Type B pancreatic cell (in vitro differentiated cells): ENCODE data around the gene CAMK2A. TPM values are rescaled to one million over a fixed set of nuclear protein-coding genes. Genes with fewer than 3 reads are reported as not detected.

Experiments used
- DNase-seq: peaks from one replicate; pipeline ENCODE4 v3.0.0; 2021; ENCODE audit warnings: mixed read lengths; ENCODE audit not compliant: unreplicated experiment; ENCODE audit errors: extremely low spot score
- H3K27ac Mint-ChIP-seq: 2 replicates; pipeline ENCODE4 v1.8.0; 2021; ENCODE audit warnings: mild to moderate bottlenecking, mixed read lengths
- H3K27me3 Mint-ChIP-seq: 2 replicates; pipeline ENCODE4 v1.8.0; 2021; ENCODE audit warnings: mixed read lengths
- H3K36me3 Mint-ChIP-seq: 2 replicates; pipeline ENCODE4 v1.8.0; 2021; ENCODE audit warnings: mixed read lengths
- H3K4me1 Mint-ChIP-seq: one replicate; pipeline ENCODE4 v1.8.0; 2021; ENCODE audit warnings: mixed read lengths; ENCODE audit not compliant: unreplicated experiment
- H3K4me3 Mint-ChIP-seq: 2 replicates; pipeline ENCODE4 v1.8.0; 2021; ENCODE audit warnings: mild to moderate bottlenecking, mixed read lengths
- H3K9me3 Mint-ChIP-seq: 2 replicates; pipeline ENCODE4 v1.8.0; 2021; ENCODE audit warnings: mixed read lengths
- CTCF ChIP-seq: fragments of 200-600 bp; sonication (generic); conservative IDR thresholded peaks from 2 replicates; pipeline ENCODE4 v1.5.0; 2021; ENCODE audit warnings: antibody characterized with exemption, mild to moderate bottlenecking
- total RNA-seq: library from RNA; stranded (reverse); gene quantifications from 2 replicates; pipeline ENCODE4 v1.2.1, GENCODE V29; 2021; ENCODE audit warnings: low replicate concordance

Gene CAMK2A
- total RNA-seq, 1 donor from 2014 or later, result 3.7 TPM

- no peak overlapping the region for H3K27ac Mint-ChIP-seq
- no peak overlapping the region for H3K4me3 Mint-ChIP-seq
- H3K36me3 Mint-ChIP-seq, result no peaks in the 10 kb centered on the region
- no peak for TF ChIP-seq CTCF
- peaks cover 5% of the 10 kb centered on the region for H3K27me3 Mint-ChIP-seq
- DNase-seq, result no peak
- H3K9me3 Mint-ChIP-seq, result no peaks in the 10 kb centered on the region
- peaks cover 19% of the 10 kb centered on the region for H3K4me1 Mint-ChIP-seq
Measured at GRCh38 chr5:150176745-150177477, 112.7 kb downstream of the CAMK2A start.

- no peak overlapping the region for H3K4me3 Mint-ChIP-seq
- H3K27me3 Mint-ChIP-seq, result peaks cover 9% of the 10 kb centered on the region
- TF ChIP-seq CTCF, result peak; percentile 68
- H3K4me1 Mint-ChIP-seq, result peaks cover 15% of the 10 kb centered on the region
- no peaks in the 10 kb centered on the region for H3K36me3 Mint-ChIP-seq
- no peaks in the 10 kb centered on the region for H3K9me3 Mint-ChIP-seq
- no peak overlapping the region for H3K27ac Mint-ChIP-seq
- no peak for DNase-seq
Measured at GRCh38 chr5:150175536-150175935, 114.0 kb downstream of the CAMK2A start.

DNA sequence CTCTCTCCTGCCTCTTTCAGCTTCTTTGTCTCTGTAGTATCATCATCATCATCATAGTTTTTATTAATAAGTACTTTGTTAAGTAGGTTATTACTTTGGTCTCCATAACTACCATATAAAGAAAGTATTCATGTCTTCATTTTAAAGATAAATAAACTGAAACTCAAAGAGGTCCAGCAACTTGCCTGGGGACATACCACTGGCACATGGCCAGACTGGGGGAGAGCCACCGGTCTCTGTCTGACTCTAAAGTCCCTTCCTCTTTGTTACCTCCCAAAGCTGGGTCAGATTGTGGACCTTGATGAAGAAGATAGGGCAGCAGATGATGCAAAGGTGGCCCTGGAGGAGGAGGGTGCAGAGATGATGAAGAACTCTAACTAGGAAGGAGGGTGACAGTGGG lies 114.5 kb downstream of the CAMK2A start:
- no peak overlapping the region for H3K4me3 Mint-ChIP-seq
- H3K27ac Mint-ChIP-seq, result no peak overlapping the region
- H3K36me3 Mint-ChIP-seq, result no peaks in the 10 kb centered on the region
- H3K27me3 Mint-ChIP-seq, result peaks cover 13% of the 10 kb centered on the region
- H3K4me1 Mint-ChIP-seq, result peaks cover 15% of the 10 kb centered on the region
- H3K9me3 Mint-ChIP-seq, result no peaks in the 10 kb centered on the region
- TF ChIP-seq CTCF, result no peak
- no peak for DNase-seq

- no peak overlapping the region for H3K4me3 Mint-ChIP-seq
- no peaks in the 10 kb centered on the region for H3K36me3 Mint-ChIP-seq
- no peaks in the 10 kb centered on the region for H3K9me3 Mint-ChIP-seq
- peaks cover 20% of the 10 kb centered on the region for H3K27me3 Mint-ChIP-seq
- H3K27ac Mint-ChIP-seq, result no peak overlapping the region
- TF ChIP-seq CTCF, result no peak
- no peak for DNase-seq
- peaks cover 15% of the 10 kb centered on the region for H3K4me1 Mint-ChIP-seq
Measured at GRCh38 chr5:150174285-150174684, 115.3 kb downstream of the CAMK2A start.

GRCh38 chr5:150173161-150173560 lies 116.4 kb downstream of the CAMK2A start:
- no peaks in the 10 kb centered on the region for H3K36me3 Mint-ChIP-seq
- peaks cover 30% of the 10 kb centered on the region for H3K27me3 Mint-ChIP-seq
- DNase-seq, result no peak
- TF ChIP-seq CTCF, result no peak
- H3K27ac Mint-ChIP-seq, result peak overlapping the region; percentile 44
- peaks cover 24% of the 10 kb centered on the region for H3K4me1 Mint-ChIP-seq
- no peaks in the 10 kb centered on the region for H3K9me3 Mint-ChIP-seq
- H3K4me3 Mint-ChIP-seq, result peak overlapping the region; percentile 7
